HEK293 (cell line): ENCODE results near the gene ACP1.

Experiments
- CTCF ChIA-PET: fragments of 350-600 bp; formaldehyde crosslinking; extraction: SDS; loops from one replicate; lab custom pipeline; 2021; ENCODE audit warnings: antibody characterized with exemption; lab: Yijun Ruan, JAX
- POLR2A ChIA-PET: fragments of 300-600 bp; formaldehyde crosslinking; extraction: SDS; loops from one replicate; lab custom pipeline; 2020; ENCODE audit warnings: antibody characterized with exemption, inconsistent platforms; lab: Yijun Ruan, JAX
- H3K27ac ChIP-seq: fragments of 200-500 bp; sonication (Bioruptor generic); 2 replicates; pipeline ENCODE4 v1.5.1; 2014; ENCODE audit warnings: low read depth, low read length, control low read depth, inconsistent platforms; ENCODE audit errors: extremely low read depth
- H3K36me3 ChIP-seq, 2 experiments: fragments of 200-500 bp in 1 of 2; sonication (Bioruptor generic) in 1 of 2; 1 replicate in 1 of 2; 2 replicates in 1 of 2; pipeline ENCODE4 v1.5.1; 2014 to 2017; ENCODE audit warnings: inconsistent platforms in 2 of 2, low read length in 2 of 2; ENCODE audit not compliant: control insufficient read depth in 2 of 2, insufficient read depth in 1 of 2
- H3K4me1 ChIP-seq: fragments of 200-500 bp; sonication (Bioruptor generic); 2 replicates; pipeline ENCODE4 v1.5.1; 2014; ENCODE audit warnings: mild to moderate bottlenecking, low read length, inconsistent platforms; ENCODE audit not compliant: control insufficient read depth, insufficient read depth
- H3K4me3 ChIP-seq: 2 replicates; pipeline ENCODE4 v1.5.1; 2011; ENCODE audit warnings: low read depth, mild to moderate bottlenecking, control low read depth, low read length, moderate library complexity
- H3K9me3 ChIP-seq: fragments of 200-500 bp; sonication (Bioruptor generic); 2 replicates; pipeline ENCODE4 v1.5.1; 2014; ENCODE audit warnings: low read depth, low read length, inconsistent platforms; ENCODE audit not compliant: control insufficient read depth, insufficient read depth
- REST ChIP-seq: fragments of 450-650 bp; formaldehyde crosslinking; IDR thresholded peaks from 2 replicates; pipeline ENCODE4 v1.5.1; 2016; ENCODE audit warnings: missing biosample characterization, missing genetic modification characterization
- TCF7L2 ChIP-seq: IDR thresholded peaks from 2 replicates; pipeline ENCODE4 v1.6.1; 2011; ENCODE audit warnings: low read depth, mild to moderate bottlenecking, inconsistent platforms, low read length, moderate library complexity, borderline replicate concordance
- YY2 ChIP-seq: fragments of 450-650 bp; formaldehyde crosslinking; IDR thresholded peaks from 2 replicates; pipeline ENCODE4 v1.5.1; 2016; ENCODE audit warnings: missing biosample characterization, missing genetic modification characterization
- ZBTB17 ChIP-seq: fragments of 450-650 bp; formaldehyde crosslinking; IDR thresholded peaks from 2 replicates; pipeline ENCODE4 v1.5.1; 2016; ENCODE audit warnings: missing biosample characterization, missing genetic modification characterization
- ZFP37 ChIP-seq: fragments of 450-650 bp; formaldehyde crosslinking; IDR thresholded peaks from 2 replicates; pipeline ENCODE4 v1.5.1; 2016; ENCODE audit warnings: missing biosample characterization, missing genetic modification characterization
- ZNF10 ChIP-seq: fragments of 450-650 bp; formaldehyde crosslinking; IDR thresholded peaks from 2 replicates; pipeline ENCODE4 v1.5.1; 2017; ENCODE audit warnings: missing biosample characterization, missing genetic modification characterization
- ZNF146 ChIP-seq: fragments of 450-650 bp; formaldehyde crosslinking; IDR thresholded peaks from 2 replicates; pipeline ENCODE4 v1.5.1; 2016; ENCODE audit warnings: missing biosample characterization, missing genetic modification characterization
- ZNF157 ChIP-seq: fragments of 450-650 bp; formaldehyde crosslinking; IDR thresholded peaks from 2 replicates; pipeline ENCODE4 v1.5.1; 2016; ENCODE audit warnings: missing biosample characterization, missing genetic modification characterization
- ZNF184 ChIP-seq: fragments of 450-650 bp; IDR thresholded peaks from 2 replicates; pipeline ENCODE4 v1.5.1; 2018; ENCODE audit warnings: missing biosample characterization, mild to moderate bottlenecking, missing genetic modification characterization
- ZNF248 ChIP-seq: fragments of 450-650 bp; formaldehyde crosslinking; IDR thresholded peaks from 2 replicates; pipeline ENCODE4 v1.5.1; 2017; ENCODE audit warnings: missing biosample characterization, missing genetic modification characterization
- ZNF266 ChIP-seq: fragments of 450-650 bp; formaldehyde crosslinking; IDR thresholded peaks from 2 replicates; pipeline ENCODE4 v1.5.1; 2016; ENCODE audit warnings: missing biosample characterization, missing genetic modification characterization, low read depth
- ZNF473 ChIP-seq: fragments of 450-650 bp; formaldehyde crosslinking; IDR thresholded peaks from 2 replicates; pipeline ENCODE4 v1.5.1; 2017; ENCODE audit warnings: missing biosample characterization, missing genetic modification characterization
- ZNF548 ChIP-seq: fragments of 450-650 bp; formaldehyde crosslinking; IDR thresholded peaks from 2 replicates; pipeline ENCODE4 v1.5.1; 2016; ENCODE audit warnings: missing biosample characterization, missing genetic modification characterization
- ZNF610 ChIP-seq: fragments of 450-650 bp; formaldehyde crosslinking; IDR thresholded peaks from 2 replicates; pipeline ENCODE4 v1.5.1; 2016; ENCODE audit warnings: missing biosample characterization, missing genetic modification characterization, borderline replicate concordance
- ZNF707 ChIP-seq: fragments of 450-650 bp; formaldehyde crosslinking; IDR thresholded peaks from 2 replicates; pipeline ENCODE4 v1.5.1; 2016; ENCODE audit warnings: missing biosample characterization, missing genetic modification characterization
- TF ChIP-seq, protein P1 (sequence below): fragments of 450-650 bp; formaldehyde crosslinking; conservative IDR thresholded peaks from 2 replicates; pipeline ENCODE4 v1.5.1; 2016; ENCODE audit warnings: low read depth, missing biosample characterization, missing genetic modification characterization
- TF ChIP-seq, protein P2 (sequence below): fragments of 450-650 bp; formaldehyde crosslinking; optimal IDR thresholded peaks from 2 replicates; pipeline ENCODE3; 2016; ENCODE audit warnings: missing biosample characterization, mild to moderate bottlenecking, missing genetic modification characterization

ACP1 gene

DNA sequence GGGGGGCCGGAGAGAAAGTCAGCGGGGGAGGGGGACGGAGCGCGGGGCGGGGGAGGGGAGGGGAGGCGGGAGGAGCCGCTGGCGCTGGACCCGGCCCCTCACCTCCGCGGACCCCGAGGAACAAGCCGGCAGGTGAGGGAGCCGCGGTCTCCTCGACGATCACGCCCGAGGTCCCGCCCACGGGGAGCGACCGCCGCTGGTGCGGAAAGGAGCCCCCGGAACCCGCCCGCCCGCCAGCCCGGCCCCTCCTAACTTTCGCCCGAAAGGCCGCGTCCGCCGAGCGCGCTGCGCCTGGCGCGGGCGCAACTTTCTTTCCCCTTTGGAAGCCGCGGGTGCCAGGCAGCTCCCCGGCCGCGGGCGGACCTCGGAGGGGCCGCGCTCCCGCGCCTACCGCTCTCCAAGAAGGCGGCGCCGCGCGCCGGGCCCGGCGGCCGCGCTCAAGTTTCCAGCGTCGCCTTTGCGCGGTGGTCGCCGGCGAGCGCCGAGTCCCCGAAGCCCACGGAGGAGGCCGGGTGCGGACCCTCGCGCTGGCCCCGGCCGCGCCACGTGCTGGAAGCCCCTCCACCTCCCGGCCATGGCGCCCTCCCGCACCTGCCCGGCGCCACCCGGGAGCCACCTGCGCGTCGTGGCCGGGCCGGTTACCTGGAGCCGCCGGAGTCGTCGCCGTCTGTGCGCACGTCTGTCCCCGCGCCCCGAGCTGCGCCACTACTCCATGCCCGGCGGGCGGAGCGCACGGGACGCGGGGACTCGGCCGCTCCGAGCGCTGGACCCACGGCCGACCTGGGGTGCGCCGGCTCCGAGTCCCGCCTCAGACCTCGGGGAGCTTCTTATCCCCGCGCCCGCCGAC, 23.4 kb downstream of the ACP1 start, which contains the start of gene ALKAL2:
ALKAL2 (minus strand) TSS at position 181 of the 847 bp plus-strand sequence. CDS start 256 bp downstream, outside the sequence.
- Histone ChIP-seq H3K9me3 (no peaks in the 10 kb centered on the region), H3K36me3 (no peaks in the 10 kb centered on the region), H3K4me3 (peak within 1 kb of the TSS; percentile 17), H3K4me1 (no peaks in the 10 kb centered on the region), H3K27ac (no peak within 1 kb of the TSS)
- ChIA-PET POLR2A (interaction anchor here (0.5 kb wide), 1 partner anchor 178 kb away, joined by 3 read pairs; no protein-coding TSS in a partner anchor), CTCF (no interaction called here)
- TF ChIP-seq YY2 (no peak), ZNF610 (tag by site-specific recombination) (no peak), ZBTB17 (tag by site-specific recombination) (no peak), ZNF266 (no peak), TCF7L2 (no peak)
- TF ChIP-seq, protein P1, sequence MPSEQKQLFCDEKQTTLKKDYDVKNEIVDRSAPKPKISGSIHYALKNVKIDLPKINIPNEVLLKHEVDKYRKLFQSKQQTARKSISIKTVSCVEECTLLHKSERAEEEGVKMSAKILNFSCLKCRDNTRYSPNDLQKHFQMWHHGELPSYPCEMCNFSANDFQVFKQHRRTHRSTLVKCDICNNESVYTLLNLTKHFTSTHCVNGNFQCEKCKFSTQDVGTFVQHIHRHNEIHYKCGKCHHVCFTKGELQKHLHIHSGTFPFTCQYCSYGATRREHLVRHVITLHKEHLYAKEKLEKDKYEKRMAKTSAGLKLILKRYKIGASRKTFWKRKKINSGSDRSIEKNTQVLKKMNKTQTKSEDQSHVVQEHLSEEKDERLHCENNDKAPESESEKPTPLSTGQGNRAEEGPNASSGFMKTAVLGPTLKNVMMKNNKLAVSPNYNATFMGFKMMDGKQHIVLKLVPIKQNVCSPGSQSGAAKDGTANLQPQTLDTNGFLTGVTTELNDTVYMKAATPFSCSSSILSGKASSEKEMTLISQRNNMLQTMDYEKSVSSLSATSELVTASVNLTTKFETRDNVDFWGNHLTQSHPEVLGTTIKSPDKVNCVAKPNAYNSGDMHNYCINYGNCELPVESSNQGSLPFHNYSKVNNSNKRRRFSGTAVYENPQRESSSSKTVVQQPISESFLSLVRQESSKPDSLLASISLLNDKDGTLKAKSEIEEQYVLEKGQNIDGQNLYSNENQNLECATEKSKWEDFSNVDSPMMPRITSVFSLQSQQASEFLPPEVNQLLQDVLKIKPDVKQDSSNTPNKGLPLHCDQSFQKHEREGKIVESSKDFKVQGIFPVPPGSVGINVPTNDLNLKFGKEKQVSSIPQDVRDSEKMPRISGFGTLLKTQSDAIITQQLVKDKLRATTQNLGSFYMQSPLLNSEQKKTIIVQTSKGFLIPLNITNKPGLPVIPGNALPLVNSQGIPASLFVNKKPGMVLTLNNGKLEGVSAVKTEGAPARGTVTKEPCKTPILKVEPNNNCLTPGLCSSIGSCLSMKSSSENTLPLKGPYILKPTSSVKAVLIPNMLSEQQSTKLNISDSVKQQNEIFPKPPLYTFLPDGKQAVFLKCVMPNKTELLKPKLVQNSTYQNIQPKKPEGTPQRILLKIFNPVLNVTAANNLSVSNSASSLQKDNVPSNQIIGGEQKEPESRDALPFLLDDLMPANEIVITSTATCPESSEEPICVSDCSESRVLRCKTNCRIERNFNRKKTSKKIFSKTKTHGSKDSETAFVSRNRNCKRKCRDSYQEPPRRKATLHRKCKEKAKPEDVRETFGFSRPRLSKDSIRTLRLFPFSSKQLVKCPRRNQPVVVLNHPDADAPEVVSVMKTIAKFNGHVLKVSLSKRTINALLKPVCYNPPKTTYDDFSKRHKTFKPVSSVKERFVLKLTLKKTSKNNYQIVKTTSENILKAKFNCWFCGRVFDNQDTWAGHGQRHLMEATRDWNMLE (tag by site-specific recombination) = no peak
- TF ChIP-seq, protein P2, sequence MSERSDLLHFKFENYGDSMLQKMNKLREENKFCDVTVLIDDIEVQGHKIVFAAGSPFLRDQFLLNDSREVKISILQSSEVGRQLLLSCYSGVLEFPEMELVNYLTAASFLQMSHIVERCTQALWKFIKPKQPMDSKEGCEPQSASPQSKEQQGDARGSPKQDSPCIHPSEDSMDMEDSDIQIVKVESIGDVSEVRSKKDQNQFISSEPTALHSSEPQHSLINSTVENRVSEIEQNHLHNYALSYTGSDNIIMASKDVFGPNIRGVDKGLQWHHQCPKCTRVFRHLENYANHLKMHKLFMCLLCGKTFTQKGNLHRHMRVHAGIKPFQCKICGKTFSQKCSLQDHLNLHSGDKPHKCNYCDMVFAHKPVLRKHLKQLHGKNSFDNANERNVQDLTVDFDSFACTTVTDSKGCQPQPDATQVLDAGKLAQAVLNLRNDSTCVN (tag by site-specific recombination) = peak; percentile 45

GRCh38 chr2:288758-289361, 24.1 kb downstream of the ACP1 start:
- H3K36me3 ChIP-seq = no peaks in the 10 kb centered on the region
- no peaks in the 10 kb centered on the region for H3K9me3 ChIP-seq
- TF ChIP-seq ZNF473 (tag by site-specific recombination) (no peak), ZNF157 (tag by site-specific recombination) (no peak), ZNF548 (tag by site-specific recombination) (no peak), ZFP37 (tag by site-specific recombination) (no peak), ZNF184 (no peak), ZNF248 (no peak), ZNF707 (tag by site-specific recombination) (no peak), ZNF146 (tag by site-specific recombination) (no peak), REST (tag by site-specific recombination) (no peak), ZNF10 (tag by site-specific recombination) (no peak)
- ChIA-PET POLR2A (interaction anchor here (0.5 kb wide), 1 partner anchor 177 kb away, joined by 3 read pairs; no protein-coding TSS in a partner anchor), CTCF (no interaction called here)
- H3K4me1 ChIP-seq = no peaks in the 10 kb centered on the region
- no peak overlapping the region for H3K27ac ChIP-seq
- peak overlapping the region; percentile 12 for H3K4me3 ChIP-seq
